IPS-18a (cell line): Measurements from ENCODE around the gene AGBL4.

Source experiments
- H3K27ac ChIP-seq: one replicate; pipeline ENCODE4 v1.5.1; 2013; ENCODE audit warnings: low read length
- H3K27me3 ChIP-seq: one replicate; pipeline ENCODE4 v1.6.1; 2013; ENCODE audit warnings: mild to moderate bottlenecking, low read length; ENCODE audit not compliant: control insufficient read depth, insufficient read depth
- H3K36me3 ChIP-seq: one replicate; pipeline ENCODE4 v1.6.1; 2013; ENCODE audit warnings: low read depth, low read length; ENCODE audit not compliant: control insufficient read depth
- H3K4me1 ChIP-seq: one replicate; pipeline ENCODE4 v1.6.1; 2013; ENCODE audit warnings: low read depth, low read length; ENCODE audit not compliant: control insufficient read depth
- H3K4me3 ChIP-seq: one replicate; pipeline ENCODE4 v1.5.1; 2013; ENCODE audit warnings: low read length
- H3K9ac ChIP-seq: one replicate; pipeline ENCODE4 v1.6.1; 2013; ENCODE audit warnings: mild to moderate bottlenecking, low read length, moderate library complexity
- H3K9me3 ChIP-seq: one replicate; pipeline ENCODE4 v1.6.1; 2013; ENCODE audit warnings: low read depth, low read length; ENCODE audit not compliant: control insufficient read depth

Gene AGBL4

DNA sequence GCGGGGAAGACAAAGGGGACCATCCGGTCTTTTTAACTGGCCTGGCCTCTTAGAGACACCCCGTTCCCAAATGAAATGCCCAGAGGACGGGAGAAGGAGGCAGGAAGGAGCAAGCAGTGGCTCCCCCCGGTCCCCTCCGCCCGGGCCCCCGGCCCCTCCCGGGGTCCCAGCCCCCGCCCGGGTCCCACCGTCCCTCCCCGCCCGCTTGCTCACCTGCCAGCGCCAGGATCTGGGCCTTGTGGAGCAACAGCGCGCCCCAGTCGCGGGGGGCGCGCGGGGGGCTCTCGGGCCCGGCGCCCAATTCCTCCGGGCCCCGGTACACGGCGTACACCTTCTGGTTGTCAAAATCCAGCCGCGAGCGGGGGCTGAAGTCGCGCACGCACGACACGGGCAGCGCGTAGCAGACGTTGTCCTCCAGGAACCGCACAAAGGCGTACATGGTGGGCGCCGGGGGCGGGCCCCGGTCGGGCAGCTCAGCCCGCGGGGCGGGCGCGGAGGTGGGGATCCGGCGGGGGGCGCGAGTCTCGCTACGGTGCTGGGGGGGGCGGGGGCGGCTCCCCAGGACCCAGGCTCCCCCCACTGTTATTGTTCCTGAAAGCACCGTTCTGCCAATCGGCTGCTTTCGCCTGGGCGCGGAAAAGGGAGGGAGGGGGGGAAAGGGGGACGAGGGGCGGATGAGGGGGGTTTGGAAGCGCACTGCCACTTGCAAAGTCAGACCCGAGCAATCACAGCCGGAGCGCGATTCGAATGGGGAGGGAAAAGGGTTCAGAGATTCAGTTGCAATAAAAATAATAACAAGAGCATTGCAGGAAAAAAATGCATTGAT, 1247.1 kb downstream of the AGBL4 start, which contains the start of gene BEND5:
Gene BEND5, minus strand, starts transcription at position 499 of the 826 bp plus-strand sequence. Its CDS starts 60 bp downstream, at position 439.
- Histone ChIP-seq H3K9me3 (no peaks in the 10 kb centered on the region), H3K9ac (peak within 1 kb of the TSS; percentile 58), H3K27ac (no peak within 1 kb of the TSS), H3K36me3 (no peaks in the 10 kb centered on the region), H3K4me1 (peaks cover 10% of the 10 kb centered on the region), H3K4me3 (peak within 1 kb of the TSS; percentile 92), H3K27me3 (peaks cover 7% of the 10 kb centered on the region)

DNA sequence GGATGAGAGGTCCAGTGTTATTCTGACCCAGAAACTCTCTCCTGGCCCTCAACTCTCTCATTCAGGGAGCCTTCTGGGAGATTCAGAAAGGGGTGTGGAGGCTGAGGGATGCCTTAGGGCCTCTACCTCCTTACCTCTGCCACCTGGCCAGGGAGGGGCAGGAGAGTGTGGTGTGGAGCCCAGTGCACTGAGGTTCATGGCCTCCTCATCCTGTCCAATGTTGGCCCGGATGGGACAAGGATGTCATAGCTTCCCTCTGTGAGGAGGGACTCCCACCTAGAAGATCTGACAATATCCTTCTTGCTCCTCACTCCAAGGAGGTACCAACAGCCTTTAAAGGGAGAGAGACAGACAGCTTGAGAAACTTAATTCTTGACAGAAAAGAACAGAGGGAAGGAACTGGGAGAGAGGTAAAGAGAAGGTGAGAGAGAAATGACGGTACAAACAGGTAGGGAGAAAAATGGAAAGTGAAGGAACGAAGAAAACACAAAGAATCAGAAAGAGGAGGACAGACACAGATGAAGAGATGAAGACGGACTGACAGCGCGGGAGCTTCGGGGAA, 1247.8 kb downstream of the AGBL4 start:
- H3K36me3 ChIP-seq, result no peaks in the 10 kb centered on the region
- no peak overlapping the region for H3K27ac ChIP-seq
- peaks cover 7% of the 10 kb centered on the region for H3K27me3 ChIP-seq
- H3K4me3 ChIP-seq, result peak overlapping the region; percentile 92
- H3K4me1 ChIP-seq, result peaks cover 10% of the 10 kb centered on the region
- H3K9me3 ChIP-seq, result no peaks in the 10 kb centered on the region
- H3K9ac ChIP-seq, result peak overlapping the region; percentile 56

DNA sequence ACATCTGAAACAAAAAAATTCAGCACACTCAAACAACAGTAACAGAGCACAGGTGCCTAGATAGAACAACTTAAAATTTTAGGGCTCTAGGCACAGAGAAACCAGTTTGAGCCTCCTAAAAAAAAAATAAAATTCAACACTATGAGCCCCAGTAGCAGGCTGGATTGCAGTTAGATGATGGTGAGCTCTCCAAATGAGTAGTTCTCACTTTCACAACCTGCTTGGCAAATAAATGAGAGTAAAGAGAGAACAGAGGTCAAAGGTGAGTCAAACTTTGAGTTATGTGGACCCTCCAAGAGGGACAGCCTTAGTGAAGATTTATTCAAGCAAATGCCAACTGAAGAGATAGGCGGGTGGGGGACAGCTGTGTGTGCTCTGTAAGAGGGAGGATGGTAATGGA, 1250.6 kb downstream of the AGBL4 start:
- Histone ChIP-seq H3K9me3 (no peaks in the 10 kb centered on the region), H3K9ac (no peak overlapping the region), H3K27ac (no peak overlapping the region), H3K36me3 (no peaks in the 10 kb centered on the region), H3K4me3 (no peak overlapping the region), H3K27me3 (peaks cover 5% of the 10 kb centered on the region), H3K4me1 (peaks cover 10% of the 10 kb centered on the region)

DNA sequence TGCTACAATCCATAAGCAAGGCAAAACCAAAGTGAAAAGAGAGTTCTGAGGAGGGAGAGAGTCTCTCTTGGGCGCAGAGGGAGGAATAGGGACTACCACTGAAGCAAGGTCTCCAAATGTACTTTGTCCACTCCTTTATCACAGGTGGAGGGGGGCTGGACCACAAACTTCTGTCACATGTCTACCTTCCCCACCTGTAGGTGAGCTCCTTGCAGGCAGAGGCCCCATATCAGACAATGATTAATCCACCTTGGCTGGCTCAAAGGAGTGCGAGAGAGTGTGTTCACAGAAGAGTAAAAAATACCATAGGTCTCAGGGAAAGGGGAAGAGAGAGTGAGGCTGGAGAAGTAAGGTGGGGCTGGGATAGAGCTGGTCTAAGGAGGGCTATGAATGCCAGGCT, 1251.5 kb downstream of the AGBL4 start:
- Histone ChIP-seq H3K9ac (no peak overlapping the region), H3K27me3 (no peaks in the 10 kb centered on the region), H3K9me3 (no peaks in the 10 kb centered on the region), H3K36me3 (no peaks in the 10 kb centered on the region), H3K4me3 (no peak overlapping the region), H3K4me1 (peaks cover 5% of the 10 kb centered on the region), H3K27ac (no peak overlapping the region)

DNA sequence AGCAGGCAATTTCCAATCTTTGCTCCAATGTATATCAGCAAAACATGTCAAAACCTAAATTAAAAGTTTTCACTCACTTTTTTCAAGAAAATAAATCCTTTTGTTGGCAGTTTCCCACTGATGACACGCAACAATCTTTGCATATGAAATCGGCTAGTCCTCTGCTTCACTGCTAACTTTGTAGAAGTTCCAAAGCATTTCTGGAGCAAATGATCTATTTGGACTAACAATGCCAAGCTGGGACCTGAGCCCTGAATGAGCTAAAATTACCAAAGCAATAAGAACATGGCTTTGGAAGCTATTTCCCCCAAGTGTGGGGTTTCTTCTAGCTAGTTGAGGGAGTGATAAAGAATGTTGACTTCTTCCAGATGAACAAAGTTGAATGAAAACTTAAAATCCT, 1252.2 kb downstream of the AGBL4 start:
- H3K36me3 ChIP-seq, result no peaks in the 10 kb centered on the region
- peaks cover 5% of the 10 kb centered on the region for H3K4me1 ChIP-seq
- H3K27ac ChIP-seq, result no peak overlapping the region

DNA sequence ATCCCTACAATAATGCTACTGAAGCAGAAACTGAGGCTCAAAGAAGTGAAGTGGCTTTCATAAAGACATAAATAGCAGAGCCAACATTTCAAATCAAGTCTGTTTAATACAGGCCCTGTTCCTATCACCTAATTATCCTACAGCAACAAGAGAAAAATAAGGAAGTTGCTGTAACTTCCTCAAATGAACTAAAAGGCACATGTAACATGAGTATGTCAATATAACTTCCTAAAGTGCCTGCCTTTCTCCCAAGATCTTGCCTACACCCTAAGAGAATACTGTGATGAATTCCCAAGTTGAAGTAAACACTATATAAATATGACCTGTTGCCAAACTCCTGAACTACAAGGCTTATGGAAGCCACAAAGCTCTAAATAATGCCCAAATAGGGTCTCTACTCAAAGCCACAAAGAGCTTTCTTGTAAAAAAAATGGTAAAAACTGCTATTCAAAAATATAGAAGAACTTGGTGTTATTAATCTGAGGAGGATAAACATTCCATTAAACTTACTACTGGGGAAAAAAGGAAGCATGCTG, 1255.7 kb downstream of the AGBL4 start:
- Histone ChIP-seq H3K4me3 (no peak overlapping the region), H3K9ac (no peak overlapping the region), H3K36me3 (no peaks in the 10 kb centered on the region), H3K4me1 (no peaks in the 10 kb centered on the region), H3K9me3 (no peaks in the 10 kb centered on the region), H3K27me3 (no peaks in the 10 kb centered on the region), H3K27ac (no peak overlapping the region)

More for the DNA sequence above, 1252.2 kb downstream of the AGBL4 start:
- no peak overlapping the region for H3K9ac ChIP-seq
- no peaks in the 10 kb centered on the region for H3K27me3 ChIP-seq
- no peak overlapping the region for H3K4me3 ChIP-seq
- H3K9me3 ChIP-seq, result no peaks in the 10 kb centered on the region

DNA sequence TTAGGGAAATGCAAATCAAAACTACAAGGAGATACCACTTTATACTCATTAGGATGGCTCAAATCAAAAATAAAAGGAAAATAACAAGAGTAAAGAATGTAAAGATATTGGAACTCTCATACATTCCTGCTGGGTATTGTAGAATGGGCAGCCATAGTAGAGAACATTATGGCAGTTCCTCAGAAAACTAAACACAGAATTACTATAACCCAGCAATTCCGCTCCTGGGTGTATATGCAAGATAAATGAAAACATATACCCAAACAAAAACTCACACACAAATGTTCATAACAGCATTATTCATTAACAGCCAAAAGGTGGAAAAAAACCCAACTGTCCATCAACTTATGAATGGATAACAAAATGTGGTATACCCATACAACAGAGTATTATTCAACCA, 1258.4 kb downstream of the AGBL4 start:
- Histone ChIP-seq H3K27ac (no peak overlapping the region), H3K9me3 (no peaks in the 10 kb centered on the region), H3K4me3 (no peak overlapping the region), H3K36me3 (peaks cover 4% of the 10 kb centered on the region), H3K9ac (no peak overlapping the region), H3K4me1 (no peaks in the 10 kb centered on the region), H3K27me3 (no peaks in the 10 kb centered on the region)

DNA sequence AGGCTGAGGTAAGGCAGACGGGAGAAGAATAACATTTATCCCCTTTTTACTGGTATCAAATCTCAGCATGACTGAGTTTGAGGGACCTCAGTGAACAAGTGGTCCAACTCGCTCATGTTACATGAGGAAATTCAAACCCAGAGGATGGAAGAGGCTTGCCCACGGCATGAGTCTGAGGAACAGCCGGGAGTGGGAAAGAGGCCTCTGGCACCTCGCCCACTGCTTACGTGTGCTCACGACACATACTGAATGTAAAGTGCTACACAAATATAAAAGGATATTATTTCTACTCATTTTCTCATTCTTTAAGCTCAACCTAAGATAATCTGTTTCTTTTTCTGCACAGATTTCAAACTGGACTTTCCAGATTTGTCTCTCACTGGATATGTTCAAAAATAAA, 1261.8 kb downstream of the AGBL4 start:
- H3K36me3 ChIP-seq, result peaks cover 16% of the 10 kb centered on the region
- H3K9ac ChIP-seq, result no peak overlapping the region
- no peak overlapping the region for H3K27ac ChIP-seq
- no peaks in the 10 kb centered on the region for H3K27me3 ChIP-seq
- H3K4me3 ChIP-seq, result no peak overlapping the region
- H3K9me3 ChIP-seq, result no peaks in the 10 kb centered on the region
- no peaks in the 10 kb centered on the region for H3K4me1 ChIP-seq

DNA sequence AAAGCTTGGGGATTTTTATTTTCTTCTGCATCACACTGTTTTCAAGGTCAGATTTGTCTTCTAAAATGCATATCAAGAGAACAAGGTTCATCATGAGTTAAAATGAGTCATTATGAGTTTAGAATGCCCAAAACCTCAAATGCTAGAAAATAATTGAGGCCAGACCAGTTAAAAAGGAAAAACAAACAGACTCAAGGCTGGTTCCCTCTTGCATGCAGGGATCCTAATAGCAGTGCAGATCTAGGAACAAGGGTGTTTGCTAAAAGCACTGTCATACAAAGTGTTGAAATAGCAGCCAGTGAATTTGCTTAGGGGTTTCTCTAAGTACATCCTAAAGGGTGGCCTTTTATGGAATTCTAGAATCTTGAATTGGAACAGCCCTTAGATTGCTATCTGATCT, 1262.3 kb downstream of the AGBL4 start:
- no peak overlapping the region for H3K9ac ChIP-seq
- H3K27ac ChIP-seq, result no peak overlapping the region
- no peaks in the 10 kb centered on the region for H3K9me3 ChIP-seq
- H3K4me3 ChIP-seq, result no peak overlapping the region
- no peaks in the 10 kb centered on the region for H3K4me1 ChIP-seq
- no peaks in the 10 kb centered on the region for H3K27me3 ChIP-seq
- H3K36me3 ChIP-seq, result peaks cover 16% of the 10 kb centered on the region

DNA sequence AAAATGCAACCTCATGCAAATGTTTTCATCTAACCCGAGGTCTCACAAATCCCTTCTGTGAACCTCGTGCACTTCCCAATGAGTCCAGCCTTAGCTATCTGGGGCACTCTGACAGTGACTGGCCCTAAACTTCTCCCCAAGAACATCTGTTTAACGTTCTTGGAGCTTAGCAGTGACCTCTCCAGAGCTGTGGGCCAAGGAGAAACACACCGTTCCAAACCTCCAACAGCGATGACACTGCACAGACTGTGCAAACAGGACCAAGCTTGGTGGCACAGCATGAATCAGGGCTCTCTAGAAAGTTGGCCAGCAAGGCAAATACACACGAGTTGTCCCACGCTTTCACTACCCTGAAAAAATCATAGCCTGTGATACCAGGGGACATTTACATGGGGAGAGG, 1262.9 kb downstream of the AGBL4 start:
- H3K36me3 ChIP-seq, result peaks cover 16% of the 10 kb centered on the region
- no peaks in the 10 kb centered on the region for H3K4me1 ChIP-seq
- H3K4me3 ChIP-seq, result no peak overlapping the region
- H3K9me3 ChIP-seq, result no peaks in the 10 kb centered on the region
- no peaks in the 10 kb centered on the region for H3K27me3 ChIP-seq
- no peak overlapping the region for H3K27ac ChIP-seq
- no peak overlapping the region for H3K9ac ChIP-seq

DNA sequence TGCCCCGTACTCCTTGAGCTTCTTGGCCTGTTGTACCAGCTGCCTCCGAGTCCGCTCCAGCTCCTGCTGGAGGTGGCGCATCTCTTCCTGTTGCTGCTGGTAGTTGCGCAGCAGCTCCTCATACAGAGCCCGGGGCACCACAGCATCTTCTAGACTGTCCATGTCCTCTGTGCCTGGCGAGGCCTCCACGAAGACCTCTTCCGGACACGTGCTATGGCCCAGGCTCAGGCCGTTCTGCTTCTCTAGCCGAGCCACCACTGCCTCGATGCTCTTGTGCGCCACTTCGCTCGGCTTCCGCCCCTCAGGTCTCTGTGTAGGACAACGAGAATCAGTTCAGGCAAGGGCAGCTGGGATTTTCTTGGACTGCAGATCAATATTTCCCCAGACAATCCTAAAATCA, 1264.8 kb downstream of the AGBL4 start:
- no peak overlapping the region for H3K9ac ChIP-seq
- H3K27ac ChIP-seq, result no peak overlapping the region
- H3K9me3 ChIP-seq, result no peaks in the 10 kb centered on the region
- H3K36me3 ChIP-seq, result peaks cover 16% of the 10 kb centered on the region
- H3K27me3 ChIP-seq, result no peaks in the 10 kb centered on the region
- no peak overlapping the region for H3K4me3 ChIP-seq
- H3K4me1 ChIP-seq, result no peaks in the 10 kb centered on the region
